SK-N-SH (cell line): Measurements from ENCODE around the gene GRIP2. TPM values are rescaled to one million over a fixed set of nuclear protein-coding genes. Genes with fewer than 3 reads are reported as not detected.

Experiments used
- CTCF ChIA-PET: fragments of 300-600, 350-600 bp; formaldehyde crosslinking; extraction: SDS; loops from one replicate; lab custom pipeline; 2021; lab: Yijun Ruan, JAX
- POLR2A ChIA-PET: fragments of 350-600 bp; sonication (Branson Sonifier 250); formaldehyde crosslinking; extraction: SDS; loops from one replicate; lab custom pipeline; 2020; ENCODE audit warnings: antibody characterized with exemption, inconsistent platforms; lab: Yijun Ruan, JAX
- DNase-seq: peaks from one replicate; pipeline ENCODE4 v3.0.0; 2012
- H2AFZ ChIP-seq: fragments of 200-600 bp; sonication (generic); 2 replicates; pipeline ENCODE4 v1.8.1; 2016; ENCODE audit warnings: antibody characterized with exemption, mild to moderate bottlenecking, low read depth
- H3F3A ChIP-seq: fragments of 200-600 bp; sonication (generic); replicated peaks from 2 replicates; pipeline ENCODE3; 2016; ENCODE audit warnings: antibody characterized with exemption, mild to moderate bottlenecking; ENCODE audit not compliant: insufficient read depth
- H3K27ac ChIP-seq, 2 experiments: fragments of 200-500 bp in 1 of 2; fragments of 200-600 bp in 1 of 2; sonication (Bioruptor generic) in 1 of 2; sonication (generic), shearing (Covaris generic) in 1 of 2; 2 replicates each; pipeline versions ENCODE4 v1.5.1 to v1.6.1; 2014 to 2016; ENCODE audit warnings: low read depth in 2 of 2, inconsistent platforms in 1 of 2, low read length in 1 of 2, mild to moderate bottlenecking in 1 of 2, mixed read lengths in 1 of 2
- H3K27me3 ChIP-seq: fragments of 200-600 bp; sonication (generic), shearing (Covaris generic); 2 replicates; pipeline ENCODE4 v1.6.1; 2016; ENCODE audit warnings: mixed run types; ENCODE audit not compliant: insufficient read depth
- H3K36me3 ChIP-seq, 2 experiments: fragments of 200-500 bp in 1 of 2; fragments of 200-600 bp in 1 of 2; sonication (Bioruptor generic) in 1 of 2; sonication (generic) in 1 of 2; replicated peaks in 1 of 2; 2 replicates each; pipeline versions ENCODE3 to v1.5.1; 2014 to 2016; ENCODE audit warnings: low read length in 1 of 2, mild to moderate bottlenecking in 1 of 2; ENCODE audit not compliant: insufficient read depth in 2 of 2, control insufficient read depth in 1 of 2
- H3K4me1 ChIP-seq, 2 experiments: fragments of 200-500 bp in 1 of 2; fragments of 200-600 bp in 1 of 2; sonication (Bioruptor generic) in 1 of 2; sonication (generic), shearing (Covaris generic) in 1 of 2; 2 replicates each; pipeline versions ENCODE4 v1.5.1 to v1.6.1; 2014 to 2016; ENCODE audit warnings: low read depth in 1 of 2, low read length in 1 of 2, mixed run types in 1 of 2; ENCODE audit not compliant: insufficient read depth in 2 of 2, control insufficient read depth in 1 of 2
- H3K4me2 ChIP-seq: fragments of 200-600 bp; sonication (generic), shearing (Covaris generic); 2 replicates; pipeline ENCODE4 v1.6.1; 2017; ENCODE audit warnings: mixed run types
- H3K4me3 ChIP-seq, 2 experiments: fragments of 200-500 bp in 1 of 2; fragments of 200-600 bp in 1 of 2; sonication (Bioruptor generic) in 1 of 2; sonication (generic), shearing (Covaris generic) in 1 of 2; 2 replicates each; pipeline versions ENCODE4 v1.5.1 to v1.8.1; 2014 to 2016; ENCODE audit warnings: low read depth in 2 of 2, inconsistent platforms in 1 of 2, low read length in 1 of 2, mild to moderate bottlenecking in 1 of 2, mixed read lengths in 1 of 2, moderate library complexity in 1 of 2
- H3K79me2 ChIP-seq: fragments of 200-600 bp; sonication (generic); 2 replicates; pipeline ENCODE4 v1.8.1; 2017; ENCODE audit warnings: mild to moderate bottlenecking; ENCODE audit not compliant: insufficient read depth
- H3K9ac ChIP-seq: fragments of 200-600 bp; sonication (generic); 2 replicates; pipeline ENCODE4 v1.6.1; 2017; ENCODE audit warnings: mixed run types
- H3K9me2 ChIP-seq: fragments of 200-600 bp; sonication (generic); 2 replicates; pipeline ENCODE4 v1.6.1; 2017; ENCODE audit warnings: mixed run types
- H3K9me3 ChIP-seq: fragments of 200-600 bp; sonication (generic); 2 replicates; pipeline ENCODE4 v1.6.1; 2017; ENCODE audit warnings: mixed run types, mild to moderate bottlenecking, moderate library complexity
- H4K20me1 ChIP-seq: fragments of 200-600 bp; sonication (generic); 2 replicates; pipeline ENCODE4 v1.6.1; 2017; ENCODE audit warnings: mild to moderate bottlenecking, mixed run types; ENCODE audit not compliant: insufficient read depth
- ELF1 ChIP-seq: IDR thresholded peaks from 2 replicates; pipeline ENCODE4 v1.4.0; 2012
- EP300 ChIP-seq, 2 experiments: IDR thresholded peaks; 2 replicates each; pipeline versions ENCODE4 v1.4.0 to v1.6.1; 2012; ENCODE audit warnings: borderline replicate concordance in 1 of 2, low read depth in 1 of 2, low read length in 1 of 2
- FOSL2 ChIP-seq: IDR thresholded peaks from 2 replicates; pipeline ENCODE4 v1.4.0; 2012; ENCODE audit warnings: low read depth, mild to moderate bottlenecking, moderate library complexity, borderline replicate concordance
- RCOR1 ChIP-seq: fragments of 150-350 bp; IDR thresholded peaks from 2 replicates; pipeline ENCODE4 v1.6.1; 2017; ENCODE audit warnings: antibody characterized with exemption, low read length
- USF1 ChIP-seq: IDR thresholded peaks from 2 replicates; pipeline ENCODE4 v1.4.0; 2012; ENCODE audit warnings: low read depth, borderline replicate concordance
- WGBS: methylation state at CpG from one replicate; pipeline ENCODE4 v1.1.6; 2017; ENCODE audit warnings: low lambda C conversion rate; 5-methylcytosine and 5-hydroxymethylcytosine counted together
- polyA plus RNA-seq, 3 experiments: library from polyadenylated mRNA; depleted of rRNA; stranded (reverse); fragments of >200 nt; gene quantifications; 2 replicates each; pipeline ENCODE4 v1.2.3, GENCODE V29; 2012
- TF ChIP-seq, protein P1 (sequence below): fragments of 150-350 bp; IDR thresholded peaks from 2 replicates; pipeline ENCODE4 v1.6.1; 2016; ENCODE audit warnings: mild to moderate bottlenecking, low read depth, low read length

Gene GRIP2
- polyA plus RNA-seq, 1 of the 3 experiments (the other 2 are of a cell fraction) = 0.15 TPM

DNA sequence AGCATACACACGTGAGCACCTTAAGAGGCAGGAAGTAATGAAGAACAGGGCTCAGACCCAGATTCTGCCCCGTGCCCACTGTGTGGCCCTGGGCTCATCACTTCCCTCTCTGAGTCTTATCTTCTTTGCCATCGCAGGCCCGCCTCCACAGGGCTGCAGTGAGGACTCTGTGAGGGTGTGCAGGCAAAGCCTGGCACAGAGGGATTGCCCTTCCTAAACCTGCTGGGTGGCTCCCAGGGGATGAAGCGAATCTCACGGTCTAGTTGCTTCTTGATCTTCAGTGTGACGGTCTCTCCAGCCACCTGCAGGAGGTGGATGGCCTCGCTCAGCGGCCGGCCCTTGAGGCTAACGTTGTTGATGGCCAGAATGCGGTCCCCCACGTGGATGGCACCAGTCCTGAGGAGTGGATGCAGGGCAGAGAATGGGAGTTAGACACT is 32.8 kb downstream of the GRIP2 start:
- CTCF ChIA-PET = interaction anchor here (1.0 to 11.4 kb wide), 11 partner anchors 8 to 406 kb away, joined by 3 to 183 read pairs (median 15); partner anchors contain the start of gene GRIP2
- TF ChIP-seq EP300 (IDR thresholded peaks at IDR 0.05; ENCODE audit: borderline replicate concordance in 1 of 2, low read depth in 1 of 2, low read length in 1 of 2) (no peak), USF1 (no peak), RCOR1 (no peak)
- TF ChIP-seq, protein P1, sequence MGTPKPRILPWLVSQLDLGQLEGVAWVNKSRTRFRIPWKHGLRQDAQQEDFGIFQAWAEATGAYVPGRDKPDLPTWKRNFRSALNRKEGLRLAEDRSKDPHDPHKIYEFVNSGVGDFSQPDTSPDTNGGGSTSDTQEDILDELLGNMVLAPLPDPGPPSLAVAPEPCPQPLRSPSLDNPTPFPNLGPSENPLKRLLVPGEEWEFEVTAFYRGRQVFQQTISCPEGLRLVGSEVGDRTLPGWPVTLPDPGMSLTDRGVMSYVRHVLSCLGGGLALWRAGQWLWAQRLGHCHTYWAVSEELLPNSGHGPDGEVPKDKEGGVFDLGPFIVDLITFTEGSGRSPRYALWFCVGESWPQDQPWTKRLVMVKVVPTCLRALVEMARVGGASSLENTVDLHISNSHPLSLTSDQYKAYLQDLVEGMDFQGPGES = no peak
- 61% methylated on average over 11 of the region's 13 CpGs for WGBS

DNA sequence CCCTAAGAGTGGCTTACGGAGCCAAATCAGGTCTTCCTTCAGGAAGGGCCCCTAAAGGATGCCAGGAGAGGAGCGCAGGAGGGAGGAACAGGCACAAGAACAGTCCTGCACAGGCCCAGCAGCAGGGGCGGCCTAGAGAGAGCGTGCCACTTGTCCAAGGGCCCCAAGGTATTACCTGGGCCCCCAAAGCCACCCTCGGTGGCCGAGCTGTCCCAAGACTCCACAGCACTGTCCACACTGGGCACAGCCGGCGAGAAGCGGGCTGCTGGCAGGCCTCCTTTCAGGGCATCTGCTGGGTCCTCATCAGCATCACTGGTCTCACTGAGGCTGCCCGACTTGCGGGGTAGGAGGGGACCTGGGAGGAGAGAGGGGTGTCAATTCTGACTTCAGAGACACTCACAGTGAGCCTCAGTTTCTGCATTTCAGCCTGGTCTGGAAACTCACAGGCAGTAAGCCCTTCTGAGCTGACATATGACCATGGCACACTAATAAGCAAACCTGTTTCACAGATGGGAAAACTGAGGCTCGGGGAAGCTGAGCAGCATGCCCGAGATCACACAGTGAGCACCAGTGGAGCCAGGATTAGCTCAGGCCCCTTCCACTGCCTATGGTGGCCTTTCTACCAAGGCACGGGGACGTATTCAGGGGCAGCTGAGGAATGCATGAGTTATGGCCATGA is 33.4 kb downstream of the GRIP2 start:
- POLR2A ChIA-PET = no interaction called here
- Histone ChIP-seq H3K36me3 (no peaks in the 10 kb centered on the region), H3K79me2 (no peaks in the 10 kb centered on the region), H3K4me2 (no peak overlapping the region), H4K20me1 (no peaks in the 10 kb centered on the region), H3K9me2 (no peaks in the 10 kb centered on the region), H3K9ac (no peak overlapping the region), H2AFZ (no peak overlapping the region), H3K27me3 (no peaks in the 10 kb centered on the region), H3K27ac (no peak overlapping the region), H3K4me1 (peaks cover 0 to 11% of the 10 kb centered on the region in 2 experiments; a peak in 1 of 4 replicates), H3K9me3 (peaks cover 8% of the 10 kb centered on the region; the same call in 1 of the 2 replicates), H3F3A (no peaks in the 10 kb centered on the region), H3K4me3 (no peak overlapping the region)
- CTCF ChIA-PET = interaction anchor here (1.1 to 11.4 kb wide), 7 partner anchors 23 to 407 kb away, joined by 3 to 183 read pairs (median 6); partner anchors contain the start of gene GRIP2
- WGBS = 75% methylated on average over 9 of the region's 15 CpGs
- no peak for DNase-seq
- TF ChIP-seq ELF1 = no peak
- TF ChIP-seq FOSL2 = no peak

More for the DNA sequence above, 32.8 kb downstream of the GRIP2 start:
- H3K36me3 ChIP-seq = no peaks in the 10 kb centered on the region
- H3K4me3 ChIP-seq = no peak overlapping the region
- no peaks in the 10 kb centered on the region for H4K20me1 ChIP-seq
- POLR2A ChIA-PET = no interaction called here
- no peak overlapping the region for H3K27ac ChIP-seq
- H3K79me2 ChIP-seq = no peaks in the 10 kb centered on the region
- peaks cover 4% of the 10 kb centered on the region; the same call in 1 of the 2 replicates for H3K9me3 ChIP-seq
- no peak for DNase-seq
- no peaks in the 10 kb centered on the region for H3K9me2 ChIP-seq
- H2AFZ ChIP-seq = no peak overlapping the region
- H3K4me1 ChIP-seq = peaks cover 0 to 14% of the 10 kb centered on the region in 2 experiments; a peak in 1 of 4 replicates
- no peak overlapping the region for H3K9ac ChIP-seq
- no peak overlapping the region for H3K4me2 ChIP-seq
- no peaks in the 10 kb centered on the region for H3F3A ChIP-seq
- no peaks in the 10 kb centered on the region for H3K27me3 ChIP-seq
